GM18526 (cell line): ENCODE results near the gene PTGR3.

Experiments
- POLR2A ChIP-seq: IDR thresholded peaks from 3 replicates; pipeline ENCODE4 v1.6.1; 2011; ENCODE audit not compliant: insufficient read length; ENCODE audit errors: extremely low read depth

PTGR3 gene

GRCh38 chr18:75223687-75224347 is 14.9 kb upstream of the PTGR3 start:
- TF ChIP-seq POLR2A, result no peak

GRCh38 chr18:75222407-75222806 is 13.5 kb upstream of the PTGR3 start:
- no peak for TF ChIP-seq POLR2A

- TF ChIP-seq POLR2A, result no peak
Measured at GRCh38 chr18:75221897-75222296, 13.0 kb upstream of the PTGR3 start.

GRCh38 chr18:75221397-75221796 is 12.5 kb upstream of the PTGR3 start:
- no peak for TF ChIP-seq POLR2A

GRCh38 chr18:75220551-75221355 is 11.8 kb upstream of the PTGR3 start:
- no peak for TF ChIP-seq POLR2A

- TF ChIP-seq POLR2A, result no peak
Measured at GRCh38 chr18:75219745-75220375, 10.9 kb upstream of the PTGR3 start.

- no peak for TF ChIP-seq POLR2A
Measured at GRCh38 chr18:75218065-75218923, 9.4 kb upstream of the PTGR3 start.

- TF ChIP-seq POLR2A, result no peak
Measured at GRCh38 chr18:75216911-75217689, 8.2 kb upstream of the PTGR3 start.

- TF ChIP-seq POLR2A, result no peak
Measured at GRCh38 chr18:75216212-75216910, 7.4 kb upstream of the PTGR3 start.

GRCh38 chr18:75215663-75216062 is 6.7 kb upstream of the PTGR3 start:
- TF ChIP-seq POLR2A, result no peak

- TF ChIP-seq POLR2A, result no peak
Measured at GRCh38 chr18:75214766-75215510, 6.0 kb upstream of the PTGR3 start.

- TF ChIP-seq POLR2A, result no peak
Measured at GRCh38 chr18:75214332-75214690, 5.4 kb upstream of the PTGR3 start.

- TF ChIP-seq POLR2A, result no peak
Measured at GRCh38 chr18:75213611-75214331, 4.8 kb upstream of the PTGR3 start.

- no peak for TF ChIP-seq POLR2A
Measured at GRCh38 chr18:75212751-75213090, 3.8 kb upstream of the PTGR3 start.
